Measurements from ENCODE around the gene SEPTIN1.

The SEPTIN1 gene

DNA sequence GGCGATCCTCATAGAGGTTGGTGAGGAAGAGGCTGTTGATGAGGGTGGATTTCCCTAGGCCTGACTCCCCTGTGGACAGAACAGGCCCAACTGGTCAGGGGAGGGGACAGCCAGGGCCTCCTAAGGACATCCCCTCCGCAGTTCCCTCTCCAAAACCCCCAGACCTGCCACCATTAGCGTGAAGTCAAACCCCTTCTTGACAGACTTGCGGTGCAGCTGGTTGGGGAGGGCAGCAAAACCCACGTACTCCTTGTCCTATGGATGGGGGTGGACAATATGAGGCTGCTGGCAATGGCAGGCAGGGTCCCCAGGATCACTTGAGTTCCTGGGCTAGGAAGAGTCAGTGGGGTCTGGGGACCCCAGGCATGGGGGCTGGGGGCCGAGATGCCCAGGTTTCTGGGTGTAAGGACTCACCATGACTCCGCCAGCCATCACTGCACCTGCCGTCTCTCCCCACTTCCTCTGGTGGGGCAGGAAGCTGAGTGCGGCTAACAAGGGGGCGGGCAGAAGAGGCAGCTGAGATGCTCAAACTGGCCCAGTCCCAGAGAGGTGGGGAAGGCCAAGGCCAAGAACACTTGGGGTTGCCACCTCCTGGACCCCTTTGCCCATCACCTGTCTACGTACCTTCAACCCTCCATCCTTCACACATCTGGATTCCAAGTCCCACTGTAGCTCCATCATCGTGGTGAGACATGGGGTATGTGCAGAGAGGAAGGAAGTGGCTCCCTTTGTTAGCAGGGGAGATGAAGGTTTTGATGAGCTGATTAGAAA, at the start of gene SEPTIN1:
Gene SEPTIN1, minus strand, starts transcription at position 451 of the 771 bp plus-strand sequence. Its CDS starts 19 bp downstream, at position 432.
- peak; percentile 56 to 72 for DNase-seq (ENCODE audit: low read depth in 1 of 2, low spot score in 1 of 2)

GRCh38 chr16:30430428-30430970, 48.1 kb upstream of the SEPTIN1 start:
- DNase-seq (ENCODE audit: low read depth in 1 of 2, low spot score in 1 of 2): no peak

- peak; percentile 83 to 95 for DNase-seq (ENCODE audit: low read depth in 1 of 2, low spot score in 1 of 2)
Measured at GRCh38 chr16:30429678-30430427, 47.5 kb upstream of the SEPTIN1 start, which contains the start of gene DCTPP1. Gene DCTPP1, minus strand, starts transcription at chr16:30430030. Its CDS starts 50 bp downstream, at chr16:30429980.

DNA sequence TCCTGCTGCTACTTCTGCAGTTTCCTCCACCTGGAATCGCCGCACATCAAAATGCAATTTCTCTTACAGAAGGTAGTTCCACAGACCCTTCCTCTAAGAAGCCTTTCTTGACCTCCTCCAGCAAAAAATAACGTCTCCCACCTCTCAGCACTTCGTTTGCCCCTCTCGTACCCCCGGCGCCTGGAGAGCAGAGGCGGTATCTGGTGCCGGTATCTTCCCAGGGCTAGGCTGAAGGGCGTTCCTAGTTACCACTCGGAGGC, 47.0 kb upstream of the SEPTIN1 start:
- no peak for DNase-seq (ENCODE audit: low read depth in 1 of 2, low spot score in 1 of 2)

DNA sequence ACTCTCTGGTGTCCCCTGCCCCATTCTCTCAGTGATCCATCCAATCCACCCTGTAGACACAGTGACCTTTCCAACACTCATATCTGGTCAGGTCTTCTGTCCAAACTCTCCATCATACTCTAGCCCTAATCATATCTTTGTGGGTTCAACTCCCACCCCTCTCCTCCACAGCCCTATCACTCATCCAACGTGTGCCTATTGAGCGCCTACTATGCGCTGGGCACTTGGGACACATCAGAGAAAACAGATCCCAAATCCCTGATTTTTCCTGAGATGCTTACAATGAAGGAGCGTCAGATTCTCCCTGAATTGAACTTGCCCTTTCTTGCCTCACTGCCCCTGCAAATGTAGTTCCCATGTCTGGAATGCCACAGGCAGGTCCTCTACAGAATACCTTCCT, 45.7 kb upstream of the SEPTIN1 start:
- no peak for DNase-seq (ENCODE audit: low read depth in 1 of 2, low spot score in 1 of 2)

DNA sequence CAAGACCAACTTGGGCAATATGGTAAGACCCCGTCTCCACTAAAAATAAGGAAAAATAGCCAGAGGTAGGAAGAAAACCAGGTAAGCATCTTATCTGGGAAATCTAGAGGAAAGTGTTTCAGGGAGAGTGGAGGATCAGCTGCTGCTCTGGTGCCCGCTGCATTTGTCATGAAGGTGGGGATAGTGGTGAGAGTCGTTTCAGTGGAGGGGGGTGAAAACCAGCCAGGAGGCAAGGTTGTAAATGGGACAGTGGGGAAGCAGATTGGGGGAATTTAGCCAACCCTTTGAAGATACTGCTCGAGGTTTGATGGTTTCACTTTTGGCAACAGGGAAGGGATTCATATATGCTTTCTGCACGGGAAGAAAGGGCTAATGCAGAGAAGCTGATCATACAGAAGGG, 38.6 kb upstream of the SEPTIN1 start:
- DNase-seq (ENCODE audit: low read depth in 1 of 2, low spot score in 1 of 2): no peak

DNA sequence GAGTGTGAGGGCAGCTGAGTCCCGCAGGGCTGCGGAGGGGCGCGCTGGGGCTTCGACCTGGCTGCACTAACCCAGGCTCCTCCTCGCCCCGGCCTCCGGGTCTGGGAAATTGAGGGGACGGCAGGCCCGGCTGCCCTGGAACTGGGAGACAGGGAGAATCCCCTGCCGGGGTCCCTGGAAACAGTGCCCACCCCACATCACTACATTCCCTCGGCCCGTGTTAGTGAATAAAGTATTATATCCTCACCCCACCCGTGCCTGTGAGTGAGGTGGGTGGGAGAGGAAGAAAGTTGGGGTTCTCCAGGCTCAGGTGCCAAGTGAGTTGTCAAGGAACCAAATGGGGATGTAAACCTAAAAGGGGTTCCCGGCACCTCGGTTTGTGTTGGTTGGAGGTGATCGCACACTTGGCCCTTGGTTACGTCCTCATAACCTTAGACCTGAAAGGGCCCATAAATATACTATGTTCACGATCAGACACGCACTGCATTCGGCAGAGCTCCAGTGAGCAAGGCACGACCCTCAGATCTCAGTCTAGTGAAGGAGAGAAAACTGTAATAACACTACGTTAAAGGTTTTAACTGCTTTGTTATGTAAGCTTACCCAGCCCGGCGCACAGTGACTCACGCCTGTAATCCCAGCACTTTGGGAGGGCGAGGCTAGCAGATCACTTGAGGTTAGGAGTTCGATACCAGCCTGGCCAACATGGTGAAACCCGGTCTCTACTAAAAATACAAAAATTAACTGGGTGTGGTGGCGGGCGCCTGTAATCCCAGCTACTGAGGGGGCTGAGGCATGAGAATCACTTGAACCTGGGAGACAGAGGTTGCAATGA, 36.2 kb upstream of the SEPTIN1 start:
- DNase-seq (ENCODE audit: low read depth in 1 of 2, low spot score in 1 of 2): no peak

- peak; percentile 59 to 83 for DNase-seq (ENCODE audit: low read depth in 1 of 2, low spot score in 1 of 2)
Measured at GRCh38 chr16:30417529-30418349, 35.4 kb upstream of the SEPTIN1 start.

- no peak for DNase-seq (ENCODE audit: low read depth in 1 of 2, low spot score in 1 of 2)
Measured at GRCh38 chr16:30416624-30417528, 34.5 kb upstream of the SEPTIN1 start.

GRCh38 chr16:30416047-30416603, 33.8 kb upstream of the SEPTIN1 start:
- DNase-seq (ENCODE audit: low read depth in 1 of 2, low spot score in 1 of 2): no peak

- no peak for DNase-seq (ENCODE audit: low read depth in 1 of 2, low spot score in 1 of 2)
Measured at GRCh38 chr16:30414159-30414558, 31.8 kb upstream of the SEPTIN1 start.

DNA sequence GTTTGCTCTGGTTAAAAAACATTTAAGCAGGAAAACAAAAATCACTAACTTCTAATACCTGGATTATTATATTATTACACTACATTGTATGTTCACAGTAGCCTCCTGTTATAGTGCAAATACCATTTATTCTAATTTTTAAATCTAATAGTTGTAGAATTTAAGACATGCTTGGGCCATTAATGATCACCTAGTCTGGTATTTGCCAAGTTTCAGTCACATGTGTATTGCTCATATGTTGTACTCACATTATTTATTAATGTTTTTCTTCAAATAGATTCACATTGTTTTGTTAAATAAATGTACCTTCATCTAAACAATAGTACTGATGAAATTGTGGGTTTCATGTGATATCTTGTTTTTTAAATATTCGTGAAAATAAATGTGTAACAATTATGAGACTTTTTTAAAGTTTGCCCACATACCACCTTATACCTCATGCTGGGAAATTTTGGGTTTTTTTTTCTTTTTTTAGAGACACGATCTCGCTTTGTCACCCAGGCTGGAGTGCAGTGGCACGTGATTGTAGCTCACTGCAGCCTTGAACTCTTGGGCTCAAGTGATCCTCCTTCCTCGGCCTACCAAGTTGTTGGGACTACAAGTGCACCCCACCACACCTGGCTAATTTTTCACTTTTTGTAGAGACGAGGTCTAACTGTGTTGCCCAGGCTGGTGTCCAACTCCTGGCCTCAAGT, 30.9 kb upstream of the SEPTIN1 start:
- no peak for DNase-seq (ENCODE audit: low read depth in 1 of 2, low spot score in 1 of 2)

DNA sequence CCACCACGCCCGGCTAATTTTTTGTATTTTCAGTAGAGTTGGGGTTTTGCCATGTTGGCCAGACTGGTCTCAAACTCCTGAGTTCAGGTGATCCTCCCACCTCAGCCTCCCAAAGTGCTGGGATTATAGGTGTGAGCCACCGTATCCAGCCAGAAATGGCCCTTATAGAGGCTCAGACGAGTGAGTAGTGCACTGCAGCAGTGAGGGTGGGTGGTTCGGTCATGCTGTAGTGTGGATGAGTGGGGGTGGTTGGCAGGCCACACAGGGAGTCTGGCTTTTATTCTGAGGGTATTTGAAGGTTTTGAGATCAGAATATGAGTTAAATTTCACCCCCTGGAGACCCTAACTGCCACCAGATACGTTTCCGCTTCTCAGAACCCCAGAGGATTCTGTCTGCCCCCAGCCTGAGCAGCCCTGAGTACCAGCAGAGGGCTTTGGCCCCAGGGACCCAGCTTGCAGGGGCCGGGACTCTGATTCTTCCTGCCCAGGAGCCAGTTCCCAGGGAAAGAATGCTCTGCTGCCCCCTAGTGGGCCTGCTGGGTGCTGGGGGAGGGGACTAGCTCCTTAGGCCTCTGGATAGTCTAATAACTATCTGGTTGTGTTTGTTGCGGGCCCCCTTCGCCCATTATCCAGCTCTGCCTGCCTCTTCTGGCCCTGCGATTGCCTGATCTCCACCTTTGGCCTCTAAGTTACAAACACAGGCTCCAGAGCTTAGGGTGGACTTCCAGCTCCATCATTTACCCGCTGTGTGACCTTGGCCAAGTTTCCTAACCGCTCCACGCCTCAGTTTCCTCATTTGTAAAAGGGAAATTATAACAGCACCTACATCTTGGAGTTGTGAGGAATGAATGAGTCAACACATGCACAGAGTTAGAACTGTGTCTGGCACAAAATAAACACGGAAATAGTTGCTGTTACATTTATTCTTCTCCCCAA, 27.0 kb upstream of the SEPTIN1 start:
- DNase-seq (ENCODE audit: low read depth in 1 of 2, low spot score in 1 of 2): peak; percentile 88 to 92

GRCh38 chr16:30407804-30408534, 25.6 kb upstream of the SEPTIN1 start:
- no peak for DNase-seq (ENCODE audit: low read depth in 1 of 2, low spot score in 1 of 2)

DNA sequence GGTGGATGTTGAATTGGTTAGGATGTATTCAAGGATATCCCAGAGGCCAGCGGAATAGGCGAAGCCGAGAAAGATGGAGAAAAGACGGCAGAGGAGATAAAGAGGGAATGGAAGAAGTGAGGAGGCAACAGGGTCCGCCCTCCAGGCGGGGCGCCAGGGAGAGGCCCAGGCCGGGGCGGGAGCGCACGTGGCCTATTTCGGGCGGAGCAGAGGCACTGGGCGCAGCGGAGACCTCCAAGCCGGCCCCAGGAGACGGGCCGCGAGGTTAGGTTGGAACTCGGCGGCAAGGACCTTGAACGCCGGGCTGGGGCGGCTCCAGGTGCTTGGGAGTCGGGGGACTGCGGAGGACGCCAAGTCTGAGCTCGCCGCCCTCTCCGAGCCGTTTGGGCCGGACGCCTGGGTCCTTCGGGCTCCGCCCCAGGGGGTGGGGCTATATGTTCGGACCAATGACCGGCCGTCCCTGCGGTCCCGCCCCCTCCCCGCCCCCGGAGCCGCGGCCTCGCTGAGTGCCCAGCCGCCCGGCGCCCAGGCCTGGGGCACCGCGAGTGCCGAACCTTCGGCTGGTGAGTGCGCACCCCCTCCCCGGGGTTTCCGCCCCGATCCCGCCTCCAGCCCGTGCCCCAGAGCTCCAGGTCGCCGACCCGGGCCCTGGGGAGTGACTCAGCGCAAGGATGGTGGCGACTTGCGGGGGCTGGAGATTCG, 24.9 kb upstream of the SEPTIN1 start, which contains the start of gene ZNF771:
Gene ZNF771, plus strand, starts transcription at position 505 of the 702 bp plus-strand sequence. CDS start 448 bp downstream, outside the sequence.
- DNase-seq (ENCODE audit: low read depth in 1 of 2, low spot score in 1 of 2): peak; percentile 84 to 89

DNA sequence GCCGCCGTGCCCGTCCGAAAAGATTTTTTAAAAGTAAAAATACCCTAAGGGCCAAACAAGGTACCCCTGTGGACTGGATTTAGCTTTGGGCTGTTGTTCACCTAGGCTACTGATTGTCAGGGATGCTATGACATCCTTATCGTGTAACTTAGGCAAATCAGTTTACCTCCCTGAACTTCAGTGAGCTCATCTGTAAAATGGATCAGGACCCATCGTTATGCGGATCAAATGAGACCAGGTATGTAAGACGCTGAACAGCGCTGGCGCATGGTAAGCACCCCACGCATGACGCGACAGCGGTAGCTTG, 24.4 kb upstream of the SEPTIN1 start:
- no peak for DNase-seq (ENCODE audit: low read depth in 1 of 2, low spot score in 1 of 2)

All from activated CD4-positive, alpha-beta T cell treated with anti-CD3 and anti-CD28 coated beads, Interleukin-2, amount 50 U/mL, for 24 hours (primary cell).